ENCODE measurements around the gene MAPK8IP3.

- TF ChIP-seq POLR2A (IDR thresholded peaks at IDR 0.05; ENCODE audit: low read length) (no peak), GATA1 (IDR thresholded peaks at IDR 0.05; ENCODE audit: low read depth, low read length) (no peak)
Measured at GRCh38 chr16:1727651-1728624, 21.9 kb downstream of the MAPK8IP3 start.

Data from erythroblast (primary cell).